GM23338 (cell line): ENCODE measurements around the gene SNAP47. TPM values are rescaled to one million over a fixed set of nuclear protein-coding genes. Genes with fewer than 3 reads are reported as not detected.

Experiments
- ATAC-seq: fragments of 200-7000 bp; cut with Tn5 transposase; 3 replicates; pipeline ENCODE4 v1.9.1; 2020
- DNase-seq: peaks from one replicate; pipeline ENCODE4 v3.0.0-alpha.2; 2015; ENCODE audit warnings: low spot score
- H2AFZ ChIP-seq: fragments of 200-600 bp; sonication (generic); 2 replicates; pipeline ENCODE4 v1.8.0; 2016; ENCODE audit warnings: antibody characterized with exemption, mild to moderate bottlenecking, moderate library complexity
- H3F3A ChIP-seq: fragments of 200-600 bp; sonication (generic); replicated peaks from 2 replicates; pipeline ENCODE4 v1.8.0; 2017; ENCODE audit warnings: antibody characterized with exemption, mixed run types, low read depth
- H3K27ac ChIP-seq: fragments of 200-600 bp; sonication (generic); 2 replicates; pipeline ENCODE4 v1.6.1; 2016; ENCODE audit warnings: low read depth
- H3K27me3 ChIP-seq: fragments of 200-600 bp; sonication (generic); 2 replicates; pipeline ENCODE4 v1.8.0; 2016; ENCODE audit warnings: mild to moderate bottlenecking, mixed run types, moderate library complexity; ENCODE audit not compliant: insufficient read depth
- H3K36me3 ChIP-seq: fragments of 200-600 bp; sonication (generic); 2 replicates; pipeline ENCODE4 v1.8.0; 2016; ENCODE audit warnings: mild to moderate bottlenecking; ENCODE audit not compliant: insufficient read depth
- H3K4me1 ChIP-seq: fragments of 200-600 bp; sonication (generic); 2 replicates; pipeline ENCODE4 v1.8.0; 2016; ENCODE audit warnings: mild to moderate bottlenecking, moderate library complexity; ENCODE audit not compliant: insufficient read depth
- H3K4me2 ChIP-seq: fragments of 200-600 bp; sonication (generic); 2 replicates; pipeline ENCODE4 v1.7.1; 2017; ENCODE audit warnings: mixed run types
- H3K4me3 ChIP-seq: fragments of 200-600 bp; sonication (generic); 2 replicates; pipeline ENCODE4 v1.6.1; 2016; ENCODE audit warnings: mixed run types
- H3K79me2 ChIP-seq: fragments of 200-600 bp; sonication (generic); replicated peaks from 2 replicates; pipeline ENCODE4 v1.8.0; 2017; ENCODE audit warnings: mild to moderate bottlenecking; ENCODE audit not compliant: insufficient read depth
- H3K9me2 ChIP-seq: fragments of 200-600 bp; sonication (generic); 2 replicates; pipeline ENCODE4 v1.8.0; 2017; ENCODE audit not compliant: insufficient read depth
- H4K20me1 ChIP-seq: fragments of 200-600 bp; sonication (generic); replicated peaks from 2 replicates; pipeline ENCODE4 v1.8.0; 2017; ENCODE audit warnings: mild to moderate bottlenecking; ENCODE audit not compliant: insufficient read depth
- H3K27ac Mint-ChIP-seq: 2 replicates; pipeline ENCODE4 v1.8.0; 2020; ENCODE audit warnings: inconsistent platforms, mild to moderate bottlenecking, moderate library complexity, mixed read lengths
- H3K27me3 Mint-ChIP-seq: 3 replicates; pipeline ENCODE4 v1.8.0; 2022; ENCODE audit warnings: low read depth, mild to moderate bottlenecking, moderate library complexity, mixed read lengths, inconsistent platforms; ENCODE audit not compliant: insufficient read depth, poor library complexity
- H3K36me3 Mint-ChIP-seq: 3 replicates; pipeline ENCODE4 v1.8.0; 2021; ENCODE audit warnings: low read depth, mild to moderate bottlenecking, inconsistent platforms, moderate library complexity, mixed read lengths
- H3K4me1 Mint-ChIP-seq: 3 replicates; pipeline ENCODE4 v1.8.0; 2020; ENCODE audit warnings: mild to moderate bottlenecking, inconsistent platforms, mixed read lengths
- H3K4me3 Mint-ChIP-seq: 3 replicates; pipeline ENCODE4 v1.8.0; 2021; ENCODE audit warnings: moderate library complexity, mild to moderate bottlenecking, inconsistent platforms, mixed read lengths
- H3K9me3 Mint-ChIP-seq: 3 replicates; pipeline ENCODE4 v1.8.0; 2020; ENCODE audit warnings: moderate library complexity, mild to moderate bottlenecking, inconsistent platforms, mixed read lengths
- CREB1 ChIP-seq: fragments of 250-450 bp; sonication (Bioruptor Pico); IDR thresholded peaks from 2 replicates; pipeline ENCODE4 v1.5.0; 2020; ENCODE audit warnings: low read depth, mild to moderate bottlenecking, moderate library complexity
- CTCF ChIP-seq, 2 experiments: fragments of 200-600 bp in 1 of 2; sonication (generic) in 1 of 2; conservative IDR thresholded peaks; 2 replicates each; pipeline versions ENCODE4 v1.5.1 to v1.6.1; 2016 to 2017; ENCODE audit warnings: antibody characterized with exemption in 2 of 2, low read depth in 2 of 2, mild to moderate bottlenecking in 2 of 2, moderate library complexity in 1 of 2
- EZH2 ChIP-seq: fragments of 200-600 bp; sonication (generic); IDR thresholded peaks from one replicate; pipeline ENCODE4 v1.8.0; 2017; ENCODE audit warnings: antibody characterized with exemption, mild to moderate bottlenecking, low read depth; ENCODE audit not compliant: unreplicated experiment
- EZH2phosphoT487 ChIP-seq: fragments of 200-600 bp; sonication (generic); IDR thresholded peaks from one replicate; pipeline ENCODE4 v1.8.1; 2018; ENCODE audit warnings: antibody characterized with exemption; ENCODE audit not compliant: unreplicated experiment
- NANOG ChIP-seq: IDR thresholded peaks from 2 replicates; pipeline ENCODE4 v1.6.1; 2016; ENCODE audit warnings: antibody characterized with exemption, borderline replicate concordance
- REST ChIP-seq: IDR thresholded peaks from one replicate; pipeline ENCODE4 v1.6.1; 2018; ENCODE audit warnings: antibody characterized with exemption; ENCODE audit not compliant: unreplicated experiment
- ZNF114 ChIP-seq: fragments of 250-450 bp; sonication (Bioruptor Pico); IDR thresholded peaks from 2 replicates; pipeline ENCODE4 v1.5.0; 2020; ENCODE audit warnings: mild to moderate bottlenecking, moderate library complexity
- ZNF331 ChIP-seq: fragments of 250-450 bp; sonication (Bioruptor Pico); IDR thresholded peaks from 2 replicates; pipeline ENCODE4 v1.5.0; 2020; ENCODE audit warnings: low read depth, mild to moderate bottlenecking, moderate library complexity
- ZNF462 ChIP-seq: fragments of 250-450 bp; sonication (Bioruptor Pico); IDR thresholded peaks from 2 replicates; pipeline ENCODE4 v1.5.0; 2020; ENCODE audit warnings: mild to moderate bottlenecking, moderate library complexity
- polyA plus RNA-seq: library from polyadenylated mRNA; unstranded; fragments of >200 nt; fragmentation: Nextera tagmentation; extraction: Ambion mirVana; gene quantifications from 2 replicates; pipeline ENCODE4 v1.2.1, GENCODE V29; 2016
- total RNA-seq: library from RNA; depleted of rRNA; stranded (reverse); fragments of >200 nt; shearing (Covaris generic); gene quantifications from 2 replicates; pipeline ENCODE4 v1.2.3, GENCODE V29; 2014

Gene SNAP47
- total and polyA plus RNA-seq, 2 experiments from 2014 or later = 19.5 to 51.8 TPM

- TF ChIP-seq REST (no peak), EZH2 (no peak), CREB1 (no peak)
These were observed 43.2 kb downstream of the SNAP47 start (continued) for GRCh38 chr1:227778401-227778947.

- no peaks in the 10 kb centered on the region for H3K27me3 ChIP-seq
- Mint-ChIP-seq H3K4me1 (no peaks in the 10 kb centered on the region), H3K36me3 (no peaks in the 10 kb centered on the region), H3K9me3 (no peaks in the 10 kb centered on the region), H3K27me3 (peaks cover 9% of the 10 kb centered on the region), H3K4me3 (no peak overlapping the region), H3K27ac (no peak overlapping the region)
- H3K4me2 ChIP-seq = no peak overlapping the region
- H3K4me3 ChIP-seq = no peak overlapping the region
- DNase-seq (no peak), ATAC-seq (no peak)
- no peaks in the 10 kb centered on the region for H3K4me1 ChIP-seq
- H4K20me1 ChIP-seq = no peaks in the 10 kb centered on the region; the same call in 1 of the 2 replicates
- no peak overlapping the region for H2AFZ ChIP-seq
- no peaks in the 10 kb centered on the region for H3K9me2 ChIP-seq
- H3F3A ChIP-seq = no peaks in the 10 kb centered on the region
- H3K79me2 ChIP-seq = no peaks in the 10 kb centered on the region
- H3K36me3 ChIP-seq = no peaks in the 10 kb centered on the region
- no peak overlapping the region for H3K27ac ChIP-seq
- TF ChIP-seq CREB1 (no peak), CTCF (conservative IDR thresholded peaks at IDR 0.05; ENCODE audit: low read depth in 2 of 2) (no peak), ZNF331 (CRISPR knock-in tag) (no peak), ZNF462 (no peak), REST (no peak), EZH2 (no peak), NANOG (no peak), EZH2phosphoT487 (no peak), ZNF114 (CRISPR knock-in tag) (no peak)
These were observed 43.8 kb downstream of the SNAP47 start for GRCh38 chr1:227779021-227779441.
